NCI-H748 (cell line): ENCODE data around the gene SLCO2A1.
"Not testable (repeated sequence)": the region's sequence is repeated elsewhere in the genome, so short reads cannot be mapped to it uniquely, and the experiment has no call there.

Experiments used
- DNase-seq: peaks from one replicate; lab custom pipeline; 2025; ENCODE audit not compliant: unreplicated experiment; lab: John Stamatoyannopoulos, UW

SLCO2A1 gene

DNA sequence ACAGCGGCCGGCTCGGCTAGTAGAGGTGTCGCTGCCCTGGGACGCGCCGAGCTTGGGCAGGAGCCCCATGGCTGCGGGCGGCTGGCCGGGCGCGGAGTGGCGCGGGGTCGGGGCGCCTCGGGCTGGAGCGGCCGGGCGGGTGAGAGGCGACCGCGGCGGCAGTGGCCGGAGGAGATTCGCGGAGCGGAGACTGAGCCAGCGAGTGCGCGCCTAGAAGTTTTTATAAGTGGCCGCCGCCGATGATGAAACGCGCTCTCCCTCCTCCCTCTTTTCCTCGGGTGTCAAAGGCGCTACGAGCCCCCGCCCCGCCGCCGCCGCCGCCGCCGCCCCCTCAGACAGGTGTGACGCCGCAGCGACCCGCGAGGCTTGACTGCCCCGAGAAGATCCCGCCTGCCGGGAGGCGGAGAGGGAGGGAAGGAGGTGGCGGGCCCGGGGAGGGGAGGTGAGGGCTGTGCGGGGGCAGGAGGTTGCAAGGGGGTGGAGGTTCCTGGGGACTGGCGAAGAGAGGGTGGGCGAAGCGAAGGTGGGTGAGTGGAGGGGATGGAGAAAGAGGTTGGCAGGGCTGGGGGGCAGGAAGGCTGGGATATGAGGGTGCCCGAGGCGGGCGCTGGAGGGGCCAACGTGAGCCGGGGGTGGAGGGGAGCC, at the start of gene SLCO2A1:
Gene SLCO2A1, minus strand, starts transcription at position 192 of the 645 bp plus-strand sequence. Its CDS starts 123 bp downstream, at position 69.
- DNase-seq: peak; percentile 50

DNA sequence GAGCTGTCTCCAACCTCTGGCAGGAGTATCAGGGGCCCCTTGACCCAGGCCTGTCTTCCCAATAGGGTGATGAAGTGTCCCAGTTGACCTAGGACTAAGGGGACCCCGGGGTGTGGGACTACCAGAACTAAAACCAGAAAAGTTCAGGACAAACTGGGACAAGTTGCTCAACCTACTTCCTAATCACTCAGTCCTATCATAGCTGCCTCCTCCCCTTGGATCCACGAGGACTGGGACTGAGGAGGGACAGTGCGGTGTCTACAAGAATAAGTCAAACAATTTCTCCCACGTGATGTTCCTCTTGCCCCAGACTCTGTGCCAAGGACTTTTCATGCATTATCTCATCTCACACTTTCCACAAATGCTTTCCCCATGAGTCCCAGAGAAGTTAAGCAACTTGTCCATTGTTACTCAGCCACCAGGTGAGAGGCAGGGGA, 49.4 kb upstream of the SLCO2A1 start:
- no peak for DNase-seq

DNA sequence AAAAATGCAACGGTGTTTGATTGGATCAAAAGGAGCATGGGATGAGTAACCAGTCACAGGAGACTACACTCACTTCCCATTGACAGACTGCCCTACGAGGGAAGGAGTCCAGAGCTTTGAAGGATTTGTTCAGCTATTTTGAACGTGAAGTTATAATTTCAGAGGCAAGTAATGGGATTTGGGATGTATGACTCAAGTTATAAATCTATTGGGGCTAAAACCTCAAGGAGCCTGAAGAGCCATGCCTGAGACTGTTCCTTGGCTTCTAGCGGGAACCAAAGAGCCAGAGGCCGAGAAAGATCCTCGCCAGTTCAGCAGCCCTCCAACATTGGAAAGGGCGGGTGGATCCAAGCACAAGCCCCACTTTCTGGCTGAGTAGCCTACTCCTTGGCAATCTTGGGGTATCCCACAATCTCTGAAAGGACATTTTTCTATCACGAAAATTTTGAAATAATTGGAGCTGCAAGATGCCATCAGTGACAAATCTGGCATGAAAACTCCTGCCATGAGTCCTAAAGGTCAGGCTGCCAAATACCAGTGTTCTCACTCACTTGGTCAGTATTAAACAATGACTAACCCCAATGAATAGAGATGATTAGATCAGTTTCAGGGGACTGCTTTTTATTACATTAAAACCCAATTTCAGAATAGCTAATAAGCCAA, 48.6 kb upstream of the SLCO2A1 start:
- DNase-seq: no peak

GRCh38 chr3:134077649-134078161, 48.0 kb upstream of the SLCO2A1 start:
- no peak for DNase-seq

DNA sequence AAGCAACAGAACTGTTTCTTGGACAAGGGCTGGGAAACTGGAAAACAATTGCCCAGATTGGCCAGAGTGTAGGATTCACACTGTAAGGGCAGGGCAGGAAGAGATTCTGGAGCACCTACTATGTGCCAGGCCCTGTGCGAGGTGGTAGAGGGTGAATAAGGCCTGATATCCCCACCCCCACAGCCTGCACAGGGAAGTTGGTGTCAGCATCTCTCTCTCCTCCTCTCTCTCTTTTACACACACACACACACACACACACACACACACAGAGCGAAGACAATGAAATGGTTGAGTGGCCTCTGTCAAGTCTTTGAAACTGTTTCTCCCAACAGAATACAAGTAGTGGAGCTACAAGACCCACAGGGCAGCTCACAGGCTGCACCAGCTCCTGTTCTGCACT, 47.1 kb upstream of the SLCO2A1 start:
- DNase-seq: no peak

GRCh38 chr3:134075846-134076245, 46.1 kb upstream of the SLCO2A1 start:
- no peak for DNase-seq

DNA sequence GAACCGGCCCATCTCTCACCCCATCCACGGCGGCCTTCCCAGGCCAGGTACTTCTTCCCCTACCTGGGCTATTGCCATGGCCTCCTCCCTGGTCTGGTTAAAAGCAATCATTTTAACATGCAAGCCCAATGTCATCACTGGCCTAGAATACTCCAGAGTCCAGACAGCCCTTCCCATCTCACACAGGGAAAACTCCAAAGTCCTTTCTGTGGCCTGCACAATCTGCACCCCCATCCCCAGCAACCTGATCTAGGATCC, 45.8 kb upstream of the SLCO2A1 start:
- no peak for DNase-seq

DNA sequence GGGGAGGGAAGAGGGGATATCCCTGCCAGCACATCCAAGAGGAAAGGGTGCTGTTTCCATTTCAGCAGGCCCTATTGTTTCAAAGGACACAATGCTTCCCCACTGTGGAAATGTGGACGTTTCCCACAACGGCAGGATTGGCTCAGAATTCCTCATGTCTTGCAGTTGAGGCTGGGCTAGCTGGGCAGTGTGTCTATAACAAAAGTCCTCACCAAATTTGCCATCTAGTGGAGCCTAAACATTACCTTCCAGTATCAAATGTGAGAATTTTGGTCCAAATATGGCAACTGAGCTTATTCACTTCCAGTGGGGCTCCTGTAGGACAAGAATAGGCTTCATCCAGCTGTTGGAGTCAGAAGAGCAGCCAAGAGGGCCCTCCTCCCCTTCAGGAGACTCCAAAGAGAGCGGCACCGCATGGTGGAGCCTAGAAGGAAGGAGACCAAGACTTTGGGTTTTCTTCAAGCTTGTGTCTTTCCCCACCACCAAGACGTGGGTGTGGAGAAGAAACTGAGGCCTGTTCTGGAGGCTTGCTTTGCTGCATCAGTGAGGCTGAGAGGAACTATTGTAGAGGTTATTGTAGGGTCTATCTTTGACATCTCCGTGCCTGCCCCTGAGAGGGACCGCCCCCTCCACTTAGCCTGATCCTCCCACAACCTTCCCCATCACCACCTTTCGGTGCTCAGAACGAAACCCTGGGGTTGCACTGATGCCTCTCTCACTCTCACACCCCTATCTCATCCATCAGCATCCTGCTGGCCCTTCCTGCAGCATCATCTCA, 45.3 kb upstream of the SLCO2A1 start:
- no peak for DNase-seq

DNA sequence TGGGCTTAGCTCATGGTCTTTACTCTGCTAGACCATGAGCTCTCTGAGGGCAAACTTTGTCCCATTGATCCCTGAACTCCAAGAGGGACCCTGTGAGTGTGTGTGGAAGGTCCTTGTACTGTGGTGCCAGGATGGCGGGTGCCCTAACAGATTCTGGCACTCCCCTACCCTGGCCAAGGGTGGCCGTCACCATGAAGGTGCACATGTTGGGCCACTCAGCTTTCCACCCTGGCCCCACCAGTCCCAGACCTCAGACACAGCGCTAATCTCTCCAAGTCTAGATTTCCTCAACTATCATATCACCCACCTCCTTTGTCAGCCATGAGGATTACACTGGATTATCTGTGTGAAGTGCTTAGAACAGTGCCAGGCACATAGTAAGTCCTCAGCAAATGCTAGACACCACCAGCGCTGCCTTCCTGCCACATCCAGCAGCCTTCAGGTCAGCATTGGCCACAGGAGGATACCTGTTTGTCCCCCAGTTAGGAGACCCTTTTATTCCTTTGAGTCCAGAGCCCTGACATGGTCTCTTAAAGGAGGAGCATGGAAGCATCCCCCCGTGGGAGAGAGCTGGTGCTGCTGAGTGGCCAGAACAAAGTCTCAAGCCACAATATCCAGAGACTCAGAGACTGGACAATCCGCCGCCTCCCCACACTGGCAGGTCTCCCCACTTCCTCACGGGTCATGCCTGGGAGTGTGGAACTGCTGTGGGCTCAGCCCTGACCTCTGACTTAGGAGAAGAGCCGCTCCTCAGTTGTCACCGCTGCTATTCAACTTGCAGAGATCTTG, 44.5 kb upstream of the SLCO2A1 start:
- no peak for DNase-seq

- DNase-seq: no peak
Observed at GRCh38 chr3:134073583-134073945, 43.8 kb upstream of the SLCO2A1 start.

DNA sequence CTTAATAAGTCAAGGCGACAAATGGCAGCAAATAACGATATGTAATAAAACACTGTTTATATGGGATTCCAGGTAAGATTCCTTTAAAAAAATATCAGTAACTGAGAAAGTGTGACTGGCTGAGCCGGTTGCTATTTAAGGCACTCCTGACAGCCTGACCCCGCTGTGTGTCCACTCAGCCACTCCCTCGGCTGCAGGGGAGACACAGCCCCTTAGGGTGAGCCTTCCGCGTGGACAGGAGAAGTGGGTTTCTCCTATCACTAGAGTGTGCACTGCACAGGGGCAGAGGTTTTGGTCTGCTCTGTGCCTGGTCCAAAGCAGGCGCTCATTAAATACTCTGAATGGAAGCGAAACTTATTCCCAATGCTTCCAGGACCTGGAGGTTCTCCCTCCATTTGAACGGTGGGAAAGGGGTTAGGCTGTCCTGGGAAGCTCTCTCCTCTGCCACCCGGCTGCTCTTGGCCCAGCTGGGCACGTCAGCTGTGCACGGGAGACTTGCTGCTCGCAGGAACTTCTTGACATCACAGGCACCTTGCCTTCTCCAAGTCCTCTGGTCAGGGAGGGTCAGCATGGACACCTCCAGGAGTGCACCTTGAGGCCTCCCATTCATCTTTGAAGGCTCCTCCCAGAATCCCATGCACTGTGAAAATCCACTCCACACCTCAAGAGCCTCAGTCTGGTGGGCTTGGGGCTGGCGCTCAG, 43.3 kb upstream of the SLCO2A1 start:
- no peak for DNase-seq

DNA sequence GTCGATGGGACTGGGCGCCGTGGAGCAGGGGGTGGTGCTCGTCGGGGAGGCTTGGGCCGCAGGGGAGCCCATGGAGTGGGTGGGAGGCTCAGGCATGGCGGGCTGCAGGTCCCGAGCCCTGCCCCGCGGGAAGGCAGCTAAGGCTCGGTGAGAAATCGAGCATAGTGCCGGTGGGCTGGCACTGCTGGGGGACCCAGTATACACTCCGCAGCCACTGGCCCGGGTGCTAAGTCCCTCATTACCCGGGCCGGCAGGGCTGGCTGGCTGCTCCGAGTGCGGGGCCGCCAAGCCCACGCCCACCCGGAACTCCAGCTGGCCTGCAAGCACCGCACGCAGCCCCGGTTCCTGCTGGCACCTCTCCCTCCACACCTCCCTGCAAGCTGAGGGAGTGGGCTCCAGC, 40.6 kb upstream of the SLCO2A1 start:
- not testable (repeated sequence) for DNase-seq

- DNase-seq: no peak
Observed at GRCh38 chr3:134068429-134068828, 38.7 kb upstream of the SLCO2A1 start.

- no peak for DNase-seq
Observed at GRCh38 chr3:134067531-134068161, 37.9 kb upstream of the SLCO2A1 start.

- DNase-seq: no peak
Observed at GRCh38 chr3:134066651-134067530, 37.2 kb upstream of the SLCO2A1 start.

- no peak for DNase-seq
Observed at GRCh38 chr3:134066158-134066541, 36.4 kb upstream of the SLCO2A1 start.

DNA sequence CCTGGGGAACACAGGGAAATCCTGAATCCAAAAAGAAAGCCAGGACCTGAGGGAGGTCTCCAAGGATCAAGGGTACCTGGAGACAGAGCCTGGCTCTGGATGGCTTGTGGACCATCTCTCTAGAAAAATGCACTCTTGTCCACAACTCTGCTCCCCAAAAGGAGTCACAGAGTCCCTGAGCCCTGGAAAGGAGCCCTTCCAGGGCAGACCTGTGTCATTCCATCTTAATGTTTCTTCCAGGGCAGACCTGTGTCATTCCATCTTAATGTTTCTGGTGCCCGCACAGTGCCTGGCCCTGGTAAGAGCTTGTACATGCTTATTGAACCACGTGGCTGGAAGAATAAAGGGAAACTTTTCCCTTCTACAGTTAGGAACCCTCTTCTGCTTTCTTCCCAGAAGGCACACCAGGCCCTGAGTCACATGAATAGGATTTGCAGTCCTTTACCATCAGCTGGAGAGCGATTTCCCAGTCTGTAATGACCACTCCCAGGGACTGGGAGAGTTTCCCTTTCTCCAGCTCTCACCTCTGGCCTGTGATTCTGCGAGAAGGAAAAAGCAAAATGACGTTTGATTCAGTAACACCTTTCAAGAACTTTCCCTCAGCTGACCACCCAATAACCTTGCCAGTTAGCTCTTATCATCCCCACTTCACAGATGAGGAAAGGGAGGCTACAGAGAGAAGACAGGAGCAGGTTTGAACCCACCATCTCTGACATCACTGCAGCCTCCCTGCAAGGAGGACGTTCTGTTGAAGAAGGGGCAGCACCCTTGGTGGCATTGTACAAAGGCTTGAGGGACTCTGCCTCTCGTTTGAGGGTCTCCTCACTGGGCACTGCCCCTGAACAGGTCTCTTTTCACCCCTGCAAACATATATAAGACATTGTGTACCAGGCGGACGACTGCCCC, 35.8 kb upstream of the SLCO2A1 start:
- no peak for DNase-seq

GRCh38 chr3:134064081-134064480, 34.4 kb upstream of the SLCO2A1 start:
- DNase-seq: no peak
